Lower leg skin (tissue), 3 donors: ENCODE data around the gene HMGB4.

Experiments used
- POLR2A ChIP-seq, 2 donors: fragments of 450-650 bp; IDR thresholded peaks; one replicate each; pipeline ENCODE4 v1.6.1; 2016 to 2017; ENCODE audit warnings: antibody characterized with exemption in 2 of 2, mild to moderate bottlenecking in 1 of 2, moderate library complexity in 1 of 2
- TF ChIP-seq, protein P1 (sequence below), 3 donors: fragments of 450-650 bp; IDR thresholded peaks; one replicate each; pipeline ENCODE4 v1.5.1; 2016; ENCODE audit warnings: antibody characterized with exemption in 3 of 3, mild to moderate bottlenecking in 3 of 3, moderate library complexity in 2 of 3

GRCh38 chr1:33898881-33899280 lies 35.0 kb downstream of the HMGB4 start:
- TF ChIP-seq POLR2A (IDR thresholded peaks at IDR 0.05) = no peak
- TF ChIP-seq, protein P1, sequence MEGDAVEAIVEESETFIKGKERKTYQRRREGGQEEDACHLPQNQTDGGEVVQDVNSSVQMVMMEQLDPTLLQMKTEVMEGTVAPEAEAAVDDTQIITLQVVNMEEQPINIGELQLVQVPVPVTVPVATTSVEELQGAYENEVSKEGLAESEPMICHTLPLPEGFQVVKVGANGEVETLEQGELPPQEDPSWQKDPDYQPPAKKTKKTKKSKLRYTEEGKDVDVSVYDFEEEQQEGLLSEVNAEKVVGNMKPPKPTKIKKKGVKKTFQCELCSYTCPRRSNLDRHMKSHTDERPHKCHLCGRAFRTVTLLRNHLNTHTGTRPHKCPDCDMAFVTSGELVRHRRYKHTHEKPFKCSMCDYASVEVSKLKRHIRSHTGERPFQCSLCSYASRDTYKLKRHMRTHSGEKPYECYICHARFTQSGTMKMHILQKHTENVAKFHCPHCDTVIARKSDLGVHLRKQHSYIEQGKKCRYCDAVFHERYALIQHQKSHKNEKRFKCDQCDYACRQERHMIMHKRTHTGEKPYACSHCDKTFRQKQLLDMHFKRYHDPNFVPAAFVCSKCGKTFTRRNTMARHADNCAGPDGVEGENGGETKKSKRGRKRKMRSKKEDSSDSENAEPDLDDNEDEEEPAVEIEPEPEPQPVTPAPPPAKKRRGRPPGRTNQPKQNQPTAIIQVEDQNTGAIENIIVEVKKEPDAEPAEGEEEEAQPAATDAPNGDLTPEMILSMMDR (IDR thresholded peaks at IDR 0.05) = no peak
